Measurements from ENCODE around the gene B4GALNT1. TPM values are rescaled to one million over a fixed set of nuclear protein-coding genes. Genes with fewer than 3 reads are reported as not detected.
"Not testable (repeated sequence)": the region's sequence is repeated elsewhere in the genome, so short reads cannot be mapped to it uniquely, and the experiment has no call there.

The B4GALNT1 gene
- polyA plus RNA-seq, 1 donor (not counting 4 experiments of a cell fraction or from before 2014, with no cell fraction given), result 0.08 TPM

GRCh38 chr12:57666897-57667296 is 33.9 kb upstream of the B4GALNT1 start:
- no peaks in the 10 kb centered on the region for H3K27me3 ChIP-seq (ENCODE audit: control insufficient read depth, extremely low read depth, insufficient read depth, low read length)
- H3K9me1 ChIP-seq (ENCODE audit: control insufficient read depth, extremely low read depth, insufficient read depth, low read length), result no peaks in the 10 kb centered on the region
- no peaks in the 10 kb centered on the region for H3K4me1 ChIP-seq (ENCODE audit: control insufficient read depth, extremely low read depth, insufficient read depth, low read length)
- TF ChIP-seq EZH2 (IDR thresholded peaks at IDR 0.05; ENCODE audit: low read length) (no peak), CTCF (optimal IDR thresholded peaks at IDR 0.05 in 1 of 3, IDR thresholded peaks at IDR 0.05 in 1 of 3, conservative IDR thresholded peaks at IDR 0.05 in 1 of 3; ENCODE audit: extremely low read depth in 1 of 3, insufficient read depth in 2 of 3, low read length in 3 of 3) (no peak)
- no peaks in the 10 kb centered on the region for H3K36me3 ChIP-seq (ENCODE audit: control insufficient read depth in 2 of 2, extremely low read depth in 1 of 2, insufficient read depth in 2 of 2, low read length in 2 of 2)
- H4K20me1 ChIP-seq (ENCODE audit: control insufficient read depth, extremely low read depth, insufficient read depth, low read length), result no peaks in the 10 kb centered on the region
- no peak overlapping the region for H2AFZ ChIP-seq (ENCODE audit: control insufficient read depth, low read length)
- H3K9me3 ChIP-seq (ENCODE audit: control insufficient read depth, low read depth, low read length), result no peaks in the 10 kb centered on the region
- FAIRE-seq (no peak), DNase-seq (ENCODE audit: low read depth, low spot score) (no peak)
- H3K9ac ChIP-seq (ENCODE audit: control insufficient read depth, extremely low read depth, insufficient read depth, low read length), result no peak overlapping the region
- H3K4me3 ChIP-seq (ENCODE audit: control insufficient read depth in 2 of 3, extremely low read depth in 1 of 3, insufficient read depth in 2 of 3, low read depth in 1 of 3, low read length in 3 of 3), result no peak overlapping the region
- H3K4me2 ChIP-seq (ENCODE audit: control insufficient read depth, extremely low read depth, insufficient read depth, low read depth, low read length), result no peak overlapping the region
- H3K27ac ChIP-seq (ENCODE audit: control insufficient read depth, insufficient read depth, low read length), result no peak overlapping the region
- dilution Hi-C loops (cut with MboI; ENCODE audit: extremely low pct_ligation_motif_present, low sequenced_read_pairs), result no loop called here
- no peaks in the 10 kb centered on the region for H3K79me2 ChIP-seq (ENCODE audit: control insufficient read depth, insufficient read depth, low read length)

- H3K9me3 ChIP-seq (ENCODE audit: control insufficient read depth, low read depth, low read length); H4K20me1 ChIP-seq (ENCODE audit: control insufficient read depth, extremely low read depth, insufficient read depth, low read length); H3K36me3 ChIP-seq (ENCODE audit: control insufficient read depth in 2 of 2, extremely low read depth in 1 of 2, insufficient read depth in 2 of 2, low read length in 2 of 2); DNase-seq (ENCODE audit: low read depth, low spot score); H3K4me2 ChIP-seq (ENCODE audit: control insufficient read depth, extremely low read depth, insufficient read depth, low read depth, low read length); H3K4me1 ChIP-seq (ENCODE audit: control insufficient read depth, extremely low read depth, insufficient read depth, low read length); H2AFZ ChIP-seq (ENCODE audit: control insufficient read depth, low read length); H3K79me2 ChIP-seq (ENCODE audit: control insufficient read depth, insufficient read depth, low read length); H3K27me3 ChIP-seq (ENCODE audit: control insufficient read depth, extremely low read depth, insufficient read depth, low read length); H3K9ac ChIP-seq (ENCODE audit: control insufficient read depth, extremely low read depth, insufficient read depth, low read length); H3K27ac ChIP-seq (ENCODE audit: control insufficient read depth, insufficient read depth, low read length); H3K9me1 ChIP-seq (ENCODE audit: control insufficient read depth, extremely low read depth, insufficient read depth, low read length); dilution Hi-C loops (cut with MboI; ENCODE audit: extremely low pct_ligation_motif_present, low sequenced_read_pairs); H3K4me3 ChIP-seq (ENCODE audit: control insufficient read depth in 2 of 3, extremely low read depth in 1 of 3, insufficient read depth in 2 of 3, low read depth in 1 of 3, low read length in 3 of 3); FAIRE-seq: not testable (repeated sequence)
Measured at GRCh38 chr12:57665066-57665820, 32.2 kb upstream of the B4GALNT1 start.

- no peaks in the 10 kb centered on the region for H3K4me1 ChIP-seq (ENCODE audit: control insufficient read depth, extremely low read depth, insufficient read depth, low read length)
- H4K20me1 ChIP-seq (ENCODE audit: control insufficient read depth, extremely low read depth, insufficient read depth, low read length), result no peaks in the 10 kb centered on the region
- H3K27ac ChIP-seq (ENCODE audit: control insufficient read depth, insufficient read depth, low read length), result no peak overlapping the region
- no peak overlapping the region for H3K4me2 ChIP-seq (ENCODE audit: control insufficient read depth, extremely low read depth, insufficient read depth, low read depth, low read length)
- no peak overlapping the region for H3K4me3 ChIP-seq (ENCODE audit: control insufficient read depth in 2 of 3, extremely low read depth in 1 of 3, insufficient read depth in 2 of 3, low read depth in 1 of 3, low read length in 3 of 3)
- FAIRE-seq, result no peak
- TF ChIP-seq EZH2 (IDR thresholded peaks at IDR 0.05; ENCODE audit: low read length) (no peak), CTCF (optimal IDR thresholded peaks at IDR 0.05 in 1 of 3, IDR thresholded peaks at IDR 0.05 in 1 of 3, conservative IDR thresholded peaks at IDR 0.05 in 1 of 3; ENCODE audit: extremely low read depth in 1 of 3, insufficient read depth in 2 of 3, low read length in 3 of 3) (no peak)
- H3K9me3 ChIP-seq (ENCODE audit: control insufficient read depth, low read depth, low read length), result no peaks in the 10 kb centered on the region
- DNase-seq (ENCODE audit: low read depth, low spot score), result no peak
- H3K79me2 ChIP-seq (ENCODE audit: control insufficient read depth, insufficient read depth, low read length), result no peaks in the 10 kb centered on the region
- H3K9ac ChIP-seq (ENCODE audit: control insufficient read depth, extremely low read depth, insufficient read depth, low read length), result no peak overlapping the region
- no peaks in the 10 kb centered on the region for H3K27me3 ChIP-seq (ENCODE audit: control insufficient read depth, extremely low read depth, insufficient read depth, low read length)
- no peaks in the 10 kb centered on the region for H3K36me3 ChIP-seq (ENCODE audit: control insufficient read depth in 2 of 2, extremely low read depth in 1 of 2, insufficient read depth in 2 of 2, low read length in 2 of 2)
- H2AFZ ChIP-seq (ENCODE audit: control insufficient read depth, low read length), result no peak overlapping the region
- H3K9me1 ChIP-seq (ENCODE audit: control insufficient read depth, extremely low read depth, insufficient read depth, low read length), result no peaks in the 10 kb centered on the region
- dilution Hi-C loops (cut with MboI; ENCODE audit: extremely low pct_ligation_motif_present, low sequenced_read_pairs), result no loop called here
Measured at GRCh38 chr12:57661376-57661775, 28.4 kb upstream of the B4GALNT1 start.

Measured in keratinocyte (primary cell).